Measurements from ENCODE around the gene APP.

- TF ChIP-seq POLR2A (IDR thresholded peaks at IDR 0.05; ENCODE audit: low read depth, low read length) (no peak), POLR2AphosphoS5 (IDR thresholded peaks at IDR 0.05; ENCODE audit: low read depth, low read length) (no peak), TAF1 (IDR thresholded peaks at IDR 0.05; ENCODE audit: borderline replicate concordance, low read depth, low read length) (no peak)
Measured at GRCh38 chr21:25885405-25885804, 285.2 kb downstream of the APP start.
